ENCODE measurements around the gene FNDC1. TPM values are rescaled to one million over a fixed set of nuclear protein-coding genes. Genes with fewer than 3 reads are reported as not detected.

FNDC1 gene
- total RNA-seq, 1 experiment from 2014 or later: not detected

GRCh38 chr6:159126590-159126989 lies 42.6 kb upstream of the FNDC1 start:
- Mint-ChIP-seq H3K27ac (ENCODE audit: unreplicated experiment) (no peak overlapping the region), H3K36me3 (ENCODE audit: insufficient read depth, unreplicated experiment) (no peaks in the 10 kb centered on the region), H3K27me3 (ENCODE audit: insufficient read depth, unreplicated experiment) (peaks cover 8% of the 10 kb centered on the region), H3K9me3 (ENCODE audit: unreplicated experiment) (no peaks in the 10 kb centered on the region), H3K4me1 (ENCODE audit: low read depth, unreplicated experiment) (no peaks in the 10 kb centered on the region), H3K4me3 (ENCODE audit: unreplicated experiment) (no peak overlapping the region)
- no peaks in the 10 kb centered on the region for H3K36me3 ChIP-seq (ENCODE audit: control insufficient read depth, insufficient read depth, low read length)
- POLR2A ChIA-PET: no interaction called here
- intact Hi-C loops (cut with micrococcal nuclease; ENCODE audit: unreplicated experiment): no loop called here
- TF ChIP-seq, protein P1, sequence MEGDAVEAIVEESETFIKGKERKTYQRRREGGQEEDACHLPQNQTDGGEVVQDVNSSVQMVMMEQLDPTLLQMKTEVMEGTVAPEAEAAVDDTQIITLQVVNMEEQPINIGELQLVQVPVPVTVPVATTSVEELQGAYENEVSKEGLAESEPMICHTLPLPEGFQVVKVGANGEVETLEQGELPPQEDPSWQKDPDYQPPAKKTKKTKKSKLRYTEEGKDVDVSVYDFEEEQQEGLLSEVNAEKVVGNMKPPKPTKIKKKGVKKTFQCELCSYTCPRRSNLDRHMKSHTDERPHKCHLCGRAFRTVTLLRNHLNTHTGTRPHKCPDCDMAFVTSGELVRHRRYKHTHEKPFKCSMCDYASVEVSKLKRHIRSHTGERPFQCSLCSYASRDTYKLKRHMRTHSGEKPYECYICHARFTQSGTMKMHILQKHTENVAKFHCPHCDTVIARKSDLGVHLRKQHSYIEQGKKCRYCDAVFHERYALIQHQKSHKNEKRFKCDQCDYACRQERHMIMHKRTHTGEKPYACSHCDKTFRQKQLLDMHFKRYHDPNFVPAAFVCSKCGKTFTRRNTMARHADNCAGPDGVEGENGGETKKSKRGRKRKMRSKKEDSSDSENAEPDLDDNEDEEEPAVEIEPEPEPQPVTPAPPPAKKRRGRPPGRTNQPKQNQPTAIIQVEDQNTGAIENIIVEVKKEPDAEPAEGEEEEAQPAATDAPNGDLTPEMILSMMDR (IDR thresholded peaks at IDR 0.05; ENCODE audit: insufficient read depth in 1 of 2, low read depth in 1 of 2, low read length in 1 of 2, severe bottlenecking in 1 of 2, unreplicated experiment in 1 of 2): no peak
- BruUV-seq (replicated peaks): no TSS peak
- no peak for DNase-seq
- no peaks in the 10 kb centered on the region for H3K9me3 ChIP-seq
- H3K4me3 ChIP-seq (ENCODE audit: low read depth, low read length): no peak overlapping the region
- no peaks in the 10 kb centered on the region for H3K4me1 ChIP-seq
- CTCF ChIA-PET: interaction anchor here (1.6 kb wide), 1 partner anchor 8 kb away, joined by 6 read pairs; no protein-coding TSS in a partner anchor
- H3K27me3 ChIP-seq (replicated peaks; ENCODE audit: control insufficient read depth, insufficient read depth, low read length): no peaks in the 10 kb centered on the region

DNA sequence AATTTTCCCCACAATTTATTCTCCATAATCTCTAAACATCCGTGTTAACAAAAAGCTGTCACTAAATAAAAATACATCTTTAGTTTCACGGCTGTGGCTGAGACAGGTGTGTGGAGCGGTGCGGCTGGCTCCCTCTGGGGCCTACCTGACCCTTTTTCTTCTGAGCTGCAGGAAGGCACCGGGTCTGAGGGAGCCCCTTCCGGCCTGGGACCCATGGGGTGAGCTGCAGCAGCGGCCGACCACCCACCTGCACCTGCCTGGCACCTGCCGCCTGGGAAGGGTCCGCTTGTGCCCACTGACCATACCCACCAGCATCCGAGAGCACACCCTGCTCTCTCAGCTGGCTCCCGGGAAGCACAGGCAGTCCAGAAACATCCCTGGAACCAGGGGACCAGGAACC lies 41.5 kb upstream of the FNDC1 start:
- Histone ChIP-seq H3K36me3 (ENCODE audit: control insufficient read depth, insufficient read depth, low read length) (no peaks in the 10 kb centered on the region), H3K4me1 (no peaks in the 10 kb centered on the region), H3K4me3 (ENCODE audit: low read depth, low read length) (no peak overlapping the region), H3K9me3 (no peaks in the 10 kb centered on the region), H3K27me3 (replicated peaks; ENCODE audit: control insufficient read depth, insufficient read depth, low read length) (no peaks in the 10 kb centered on the region)
- no TSS peak for BruUV-seq (replicated peaks)
- H3K27ac Mint-ChIP-seq (ENCODE audit: unreplicated experiment): no peak overlapping the region
- H3K27me3 Mint-ChIP-seq (ENCODE audit: insufficient read depth, unreplicated experiment): peaks cover 9% of the 10 kb centered on the region
- H3K4me1 Mint-ChIP-seq (ENCODE audit: low read depth, unreplicated experiment): no peaks in the 10 kb centered on the region
- intact Hi-C loops (cut with micrococcal nuclease; ENCODE audit: unreplicated experiment): no loop called here
- no peak for DNase-seq
- H3K36me3 Mint-ChIP-seq (ENCODE audit: insufficient read depth, unreplicated experiment): no peaks in the 10 kb centered on the region
- CTCF ChIA-PET: interaction anchor here (0.6 kb wide), 1 partner anchor 136 kb away, joined by 4 read pairs; no protein-coding TSS in a partner anchor
- no peak overlapping the region for H3K4me3 Mint-ChIP-seq (ENCODE audit: unreplicated experiment)
- H3K9me3 Mint-ChIP-seq (ENCODE audit: unreplicated experiment): no peaks in the 10 kb centered on the region
- POLR2A ChIA-PET: no interaction called here
- TF ChIP-seq, protein P1 (IDR thresholded peaks at IDR 0.05; ENCODE audit: insufficient read depth in 1 of 2, low read depth in 1 of 2, low read length in 1 of 2, severe bottlenecking in 1 of 2, unreplicated experiment in 1 of 2): no peak

DNA sequence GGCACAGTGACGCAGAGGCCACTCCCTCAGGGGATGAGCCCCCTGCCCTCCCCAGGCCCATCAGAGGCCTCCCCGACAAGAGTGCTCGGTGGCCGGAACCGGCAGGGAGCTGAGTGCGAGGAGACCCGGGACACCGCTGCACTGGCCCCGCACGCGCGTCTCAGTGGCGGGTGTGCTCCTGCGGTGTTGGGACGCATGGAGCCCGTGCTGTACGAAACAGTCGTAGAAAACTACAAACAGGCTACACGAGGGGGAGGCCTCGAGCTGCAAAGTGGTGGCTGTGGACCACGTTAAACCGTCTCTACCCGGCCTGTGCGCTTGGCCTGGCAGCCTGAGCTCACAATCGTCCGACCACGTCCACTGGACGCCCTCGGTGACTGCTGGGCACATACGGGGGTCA lies 40.2 kb upstream of the FNDC1 start:
- Mint-ChIP-seq H3K4me3 (ENCODE audit: unreplicated experiment) (no peak overlapping the region), H3K4me1 (ENCODE audit: low read depth, unreplicated experiment) (no peaks in the 10 kb centered on the region), H3K27ac (ENCODE audit: unreplicated experiment) (no peak overlapping the region), H3K27me3 (ENCODE audit: insufficient read depth, unreplicated experiment) (peaks cover 12% of the 10 kb centered on the region), H3K36me3 (ENCODE audit: insufficient read depth, unreplicated experiment) (no peaks in the 10 kb centered on the region), H3K9me3 (ENCODE audit: unreplicated experiment) (no peaks in the 10 kb centered on the region)
- no TSS peak for BruUV-seq (replicated peaks)
- DNase-seq: no peak
- no peaks in the 10 kb centered on the region for H3K4me1 ChIP-seq
- POLR2A ChIA-PET: no interaction called here
- no peaks in the 10 kb centered on the region for H3K9me3 ChIP-seq
- no peaks in the 10 kb centered on the region for H3K36me3 ChIP-seq (ENCODE audit: control insufficient read depth, insufficient read depth, low read length)
- no peaks in the 10 kb centered on the region for H3K27me3 ChIP-seq (replicated peaks; ENCODE audit: control insufficient read depth, insufficient read depth, low read length)
- CTCF ChIA-PET: interaction anchor here (0.7 kb wide), 1 partner anchor 445 kb away, joined by 3 read pairs; no protein-coding TSS in a partner anchor
- intact Hi-C loops (cut with micrococcal nuclease; ENCODE audit: unreplicated experiment): no loop called here
- TF ChIP-seq, protein P1 (IDR thresholded peaks at IDR 0.05; ENCODE audit: insufficient read depth in 1 of 2, low read depth in 1 of 2, low read length in 1 of 2, severe bottlenecking in 1 of 2, unreplicated experiment in 1 of 2): no peak
- no peak overlapping the region for H3K4me3 ChIP-seq (ENCODE audit: low read depth, low read length)
